PC-3 (cell line): ENCODE results near the gene L3MBTL4. TPM values are rescaled to one million over a fixed set of nuclear protein-coding genes. Genes with fewer than 3 reads are reported as not detected.

Experiments used
- ATAC-seq: fragments of 200-7000 bp; cut with Tn5 transposase; 2 replicates; pipeline ENCODE4 v1.9.1; 2020; ENCODE audit warnings: mild to moderate bottlenecking, moderate library complexity
- BruUV-seq: library from RNA; stranded (reverse); fragments of 400-500 nt; replicated peaks from 2 replicates; lab custom pipeline; 2021; lab: Mats Ljungman, UMichigan
- CTCF ChIA-PET: fragments of 300-600 bp; sonication (Branson Sonifier 250); formaldehyde crosslinking; loops from one replicate; lab custom pipeline; 2022; ENCODE audit warnings: antibody characterized with exemption; lab: Charles Lee
- POLR2A ChIA-PET: fragments of 300-600 bp; sonication (Branson Sonifier 250); formaldehyde crosslinking; loops from one replicate; lab custom pipeline; 2022; ENCODE audit warnings: antibody characterized with exemption; ENCODE audit not compliant: unreplicated experiment; lab: Charles Lee
- DNase-seq: peaks from one replicate; pipeline ENCODE4 v3.0.0-alpha.2; 2015
- H2AFZ ChIP-seq: fragments of 300-600 bp; sonication (generic); 2 replicates; pipeline ENCODE4 v1.6.0; 2016; ENCODE audit warnings: antibody characterized with exemption, low read length
- H3F3A ChIP-seq: fragments of 300-600 bp; sonication (generic); one replicate; pipeline ENCODE4 v1.6.0; 2017; ENCODE audit warnings: antibody characterized with exemption, low read length, control low read depth, mild to moderate bottlenecking; ENCODE audit not compliant: unreplicated experiment
- H3K27ac ChIP-seq: fragments of 300-600 bp; sonication (generic); 2 replicates; pipeline ENCODE4 v1.5.1; 2016; ENCODE audit warnings: mild to moderate bottlenecking, low read length
- H3K27me3 ChIP-seq: fragments of 300-600 bp; sonication (generic); 2 replicates; pipeline ENCODE4 v1.6.1; 2016; ENCODE audit warnings: low read length, mixed read lengths
- H3K36me3 ChIP-seq: fragments of 300-600 bp; sonication (generic); 2 replicates; pipeline ENCODE4 v1.6.1; 2016; ENCODE audit warnings: low read depth, mixed run types, low read length, mixed read lengths
- H3K4me1 ChIP-seq: fragments of 300-600 bp; sonication (generic); 2 replicates; pipeline ENCODE4 v1.5.1; 2016; ENCODE audit warnings: low read length; ENCODE audit not compliant: insufficient read depth
- H3K4me2 ChIP-seq: fragments of 300-600 bp; sonication (generic); 2 replicates; pipeline ENCODE4 v1.6.0; 2016; ENCODE audit warnings: low read length
- H3K4me3 ChIP-seq: fragments of 300-600 bp; sonication (generic); 2 replicates; pipeline ENCODE4 v1.5.1; 2016; ENCODE audit warnings: mild to moderate bottlenecking, low read length, mixed read lengths
- H3K79me2 ChIP-seq: fragments of 300-600 bp; sonication (generic); 2 replicates; pipeline ENCODE4 v1.6.1; 2017; ENCODE audit warnings: low read length, mixed read lengths
- H3K9ac ChIP-seq: fragments of 300-600 bp; sonication (generic); 2 replicates; pipeline ENCODE4 v1.6.0; 2016; ENCODE audit warnings: mild to moderate bottlenecking, low read length
- H3K9me2 ChIP-seq: fragments of 300-600 bp; sonication (generic); replicated peaks from 2 replicates; pipeline ENCODE4 v1.6.1; 2016; ENCODE audit warnings: mixed run types, low read length, mixed read lengths
- H3K9me3 ChIP-seq: fragments of 300-600 bp; sonication (generic); 2 replicates; pipeline ENCODE4 v1.6.1; 2016; ENCODE audit warnings: low read length, mixed read lengths
- H4K20me1 ChIP-seq: fragments of 300-600 bp; sonication (generic); 2 replicates; pipeline ENCODE4 v1.6.1; 2016; ENCODE audit warnings: low read length, mixed read lengths
- EZH2 ChIP-seq: fragments of 300-600 bp; sonication (generic); IDR thresholded peaks from one replicate; pipeline ENCODE4 v1.6.1; 2017; ENCODE audit warnings: antibody characterized with exemption, mild to moderate bottlenecking, low read length; ENCODE audit not compliant: unreplicated experiment
- EZH2phosphoT487 ChIP-seq: fragments of 300-600 bp; sonication (generic); IDR thresholded peaks from 2 replicates; pipeline ENCODE4 v1.6.1; 2018; ENCODE audit warnings: mild to moderate bottlenecking, antibody characterized with exemption, low read length, borderline replicate concordance
- intact Hi-C: fragments of 100-400 bp; cut with micrococcal nuclease; formaldehyde crosslinking; loops from 2 replicates; pipeline ENCODE4 v1.9.0; 2023
- total RNA-seq: library from RNA; depleted of rRNA; stranded (reverse); fragments of >200 nt; gene quantifications from 2 replicates; pipeline ENCODE4 v1.2.3, GENCODE V29; 2014
- TF ChIP-seq, protein P1 (sequence below): fragments of 300-600 bp; sonication (generic); conservative IDR thresholded peaks from 2 replicates; pipeline ENCODE4 v1.5.1; 2017; ENCODE audit warnings: antibody characterized with exemption, low read depth, mild to moderate bottlenecking, low read length

Gene L3MBTL4
- total RNA-seq, 1 experiment from 2014 or later, result 0.47 TPM

DNA sequence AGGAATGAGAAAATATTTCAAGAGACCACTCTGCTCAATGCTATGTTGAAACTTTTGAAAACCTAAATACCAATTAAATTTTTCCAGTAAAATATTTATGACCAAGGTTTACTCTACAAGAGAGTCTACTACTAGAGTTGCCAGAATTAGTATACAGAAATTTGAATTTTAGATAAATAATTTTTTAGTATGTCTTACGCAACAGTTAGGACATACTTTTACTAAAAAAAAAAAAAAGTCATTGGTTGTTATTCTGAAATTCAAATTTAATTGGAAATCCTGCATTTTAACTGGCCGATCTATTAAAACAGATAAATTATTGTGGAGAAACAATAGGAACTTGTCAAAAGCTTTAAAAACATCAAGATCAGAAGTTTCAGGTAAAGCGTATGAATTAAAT, 470.3 kb downstream of the L3MBTL4 start:
- Histone ChIP-seq H4K20me1 (no peaks in the 10 kb centered on the region), H3K27ac (no peak overlapping the region), H3K4me3 (no peak overlapping the region), H3K27me3 (no peaks in the 10 kb centered on the region), H3K36me3 (no peaks in the 10 kb centered on the region), H3K4me1 (no peaks in the 10 kb centered on the region), H3K9me2 (no peaks in the 10 kb centered on the region), H3K79me2 (no peaks in the 10 kb centered on the region), H3K9ac (no peak overlapping the region), H3F3A (no peaks in the 10 kb centered on the region), H3K9me3 (no peaks in the 10 kb centered on the region), H2AFZ (no peak overlapping the region), H3K4me2 (no peak overlapping the region)
- BruUV-seq, result no TSS peak
- ATAC-seq (no peak), DNase-seq (no peak)
- no peak for TF ChIP-seq EZH2phosphoT487
- TF ChIP-seq, protein P1, sequence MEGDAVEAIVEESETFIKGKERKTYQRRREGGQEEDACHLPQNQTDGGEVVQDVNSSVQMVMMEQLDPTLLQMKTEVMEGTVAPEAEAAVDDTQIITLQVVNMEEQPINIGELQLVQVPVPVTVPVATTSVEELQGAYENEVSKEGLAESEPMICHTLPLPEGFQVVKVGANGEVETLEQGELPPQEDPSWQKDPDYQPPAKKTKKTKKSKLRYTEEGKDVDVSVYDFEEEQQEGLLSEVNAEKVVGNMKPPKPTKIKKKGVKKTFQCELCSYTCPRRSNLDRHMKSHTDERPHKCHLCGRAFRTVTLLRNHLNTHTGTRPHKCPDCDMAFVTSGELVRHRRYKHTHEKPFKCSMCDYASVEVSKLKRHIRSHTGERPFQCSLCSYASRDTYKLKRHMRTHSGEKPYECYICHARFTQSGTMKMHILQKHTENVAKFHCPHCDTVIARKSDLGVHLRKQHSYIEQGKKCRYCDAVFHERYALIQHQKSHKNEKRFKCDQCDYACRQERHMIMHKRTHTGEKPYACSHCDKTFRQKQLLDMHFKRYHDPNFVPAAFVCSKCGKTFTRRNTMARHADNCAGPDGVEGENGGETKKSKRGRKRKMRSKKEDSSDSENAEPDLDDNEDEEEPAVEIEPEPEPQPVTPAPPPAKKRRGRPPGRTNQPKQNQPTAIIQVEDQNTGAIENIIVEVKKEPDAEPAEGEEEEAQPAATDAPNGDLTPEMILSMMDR, result no peak
- TF ChIP-seq EZH2, result no peak
- POLR2A ChIA-PET, result no interaction called here
- CTCF ChIA-PET, result no interaction called here
- intact Hi-C loops, result no loop called here

DNA sequence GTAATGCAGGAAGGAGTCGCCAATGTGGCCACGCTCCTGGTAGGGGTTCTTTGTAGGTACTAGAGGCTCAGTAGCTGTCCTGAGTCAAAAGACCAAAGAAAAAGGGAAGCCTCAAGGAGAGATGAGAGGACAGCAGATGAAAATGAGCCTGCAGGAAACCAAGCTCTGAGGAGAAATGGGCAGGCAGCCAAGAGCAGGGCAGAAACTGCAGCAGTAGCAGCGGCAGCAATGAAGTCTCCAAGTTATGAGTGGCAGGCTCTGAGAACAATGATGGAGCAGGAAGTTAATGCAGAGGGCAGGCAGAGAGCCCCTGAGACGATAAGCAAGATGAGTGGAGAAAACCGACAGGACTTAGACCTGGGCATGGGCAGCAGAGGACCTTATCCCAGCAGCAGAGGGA, 471.2 kb downstream of the L3MBTL4 start:
- POLR2A ChIA-PET, result no interaction called here
- CTCF ChIA-PET, result no interaction called here
- no peaks in the 10 kb centered on the region for H3K79me2 ChIP-seq
- no peak overlapping the region for H3K4me2 ChIP-seq
- H3K27ac ChIP-seq, result no peak overlapping the region
- no peaks in the 10 kb centered on the region for H3K27me3 ChIP-seq
- no peak overlapping the region for H3K9ac ChIP-seq
- H3K9me2 ChIP-seq, result no peaks in the 10 kb centered on the region
- H2AFZ ChIP-seq, result no peak overlapping the region
- intact Hi-C loops, result no loop called here
- DNase-seq, result no peak
- no TSS peak for BruUV-seq
- H3K4me3 ChIP-seq, result no peak overlapping the region
- no peak for ATAC-seq
- no peaks in the 10 kb centered on the region for H3K4me1 ChIP-seq
- H3K9me3 ChIP-seq, result no peaks in the 10 kb centered on the region
- TF ChIP-seq, protein P1, result no peak
- no peak for TF ChIP-seq EZH2phosphoT487
- no peak for TF ChIP-seq EZH2
- H3K36me3 ChIP-seq, result no peaks in the 10 kb centered on the region
- H3F3A ChIP-seq, result no peaks in the 10 kb centered on the region
- H4K20me1 ChIP-seq, result no peaks in the 10 kb centered on the region

DNA sequence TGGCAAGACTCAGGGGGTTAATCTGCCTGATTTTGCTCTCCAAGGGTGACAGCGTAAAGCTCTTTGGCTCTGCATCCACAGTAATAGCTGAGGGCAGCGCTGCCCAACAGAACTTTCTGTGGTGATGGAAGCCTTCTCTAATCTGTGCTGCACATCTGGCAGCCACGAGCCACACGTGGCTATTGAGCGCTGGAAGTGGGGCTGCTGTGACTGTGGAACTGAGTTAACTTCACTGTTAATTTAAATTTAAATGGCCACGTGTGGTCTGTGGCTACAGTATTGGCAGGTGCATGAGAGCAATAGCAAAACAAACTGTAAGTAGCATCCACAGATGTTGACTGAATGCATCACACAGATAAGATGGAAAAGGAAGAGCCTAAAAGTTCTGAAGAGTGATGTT, 472.1 kb downstream of the L3MBTL4 start:
- no peaks in the 10 kb centered on the region for H4K20me1 ChIP-seq
- no peak overlapping the region for H3K4me2 ChIP-seq
- DNase-seq (no peak), ATAC-seq (no peak)
- no peaks in the 10 kb centered on the region for H3K27me3 ChIP-seq
- ChIA-PET POLR2A (interaction anchor here (0.7 kb wide), 1 partner anchor 163 kb away, joined by 3 read pairs; no protein-coding TSS in a partner anchor), CTCF (no interaction called here)
- H3K36me3 ChIP-seq, result no peaks in the 10 kb centered on the region
- H3K27ac ChIP-seq, result no peak overlapping the region
- no peaks in the 10 kb centered on the region for H3K9me2 ChIP-seq
- no peaks in the 10 kb centered on the region for H3K4me1 ChIP-seq
- H3K9ac ChIP-seq, result no peak overlapping the region
- no peaks in the 10 kb centered on the region for H3K79me2 ChIP-seq
- no peak overlapping the region for H3K4me3 ChIP-seq
- no peaks in the 10 kb centered on the region for H3F3A ChIP-seq
- H3K9me3 ChIP-seq, result no peaks in the 10 kb centered on the region
- no peak for TF ChIP-seq EZH2
- TF ChIP-seq, protein P1, result no peak
- TF ChIP-seq EZH2phosphoT487, result no peak
- intact Hi-C loops, result no loop called here
- BruUV-seq, result no TSS peak
- H2AFZ ChIP-seq, result no peak overlapping the region
